HG03103 (cell line): ENCODE data around the gene PLA2G4F.

Experiments used
- ATAC-seq: cut with Tn5 transposase; IDR thresholded peaks from one replicate; pipeline ENCODE4 v1.9.1; 2021; ENCODE audit warnings: low read depth; ENCODE audit not compliant: unreplicated experiment

The PLA2G4F gene

GRCh38 chr15:42156243-42156922, at the start of gene PLA2G4F:
PLA2G4F (minus strand) TSS chr15:42156636; CDS start chr15:42156549, 87 bp downstream.
- no peak for ATAC-seq

- no peak for ATAC-seq
Observed at GRCh38 chr15:42203891-42204290, 47.5 kb upstream of the PLA2G4F start.

GRCh38 chr15:42202653-42203052, 46.2 kb upstream of the PLA2G4F start:
- ATAC-seq: no peak

- ATAC-seq: no peak
Observed at GRCh38 chr15:42201801-42202200, 45.4 kb upstream of the PLA2G4F start.

- no peak for ATAC-seq
Observed at GRCh38 chr15:42199126-42199525, 42.7 kb upstream of the PLA2G4F start.

GRCh38 chr15:42198516-42198915, 42.1 kb upstream of the PLA2G4F start:
- no peak for ATAC-seq

- ATAC-seq: no peak
Observed at GRCh38 chr15:42194513-42194912, 38.1 kb upstream of the PLA2G4F start.

GRCh38 chr15:42193383-42193782, 36.9 kb upstream of the PLA2G4F start:
- no peak for ATAC-seq

GRCh38 chr15:42191610-42192346, 35.3 kb upstream of the PLA2G4F start:
- ATAC-seq: no peak

GRCh38 chr15:42190370-42190769, 33.9 kb upstream of the PLA2G4F start:
- ATAC-seq: no peak

- no peak for ATAC-seq
Observed at GRCh38 chr15:42185801-42186200, 29.4 kb upstream of the PLA2G4F start.

- ATAC-seq: no peak
Observed at GRCh38 chr15:42184736-42185135, 28.3 kb upstream of the PLA2G4F start.

- ATAC-seq: no peak
Observed at GRCh38 chr15:42184296-42184695, 27.9 kb upstream of the PLA2G4F start.

- ATAC-seq: no peak
Observed at GRCh38 chr15:42182961-42183360, 26.5 kb upstream of the PLA2G4F start.

- ATAC-seq: no peak
Observed at GRCh38 chr15:42182328-42182886, 26.0 kb upstream of the PLA2G4F start.

- ATAC-seq: no peak
Observed at GRCh38 chr15:42178056-42178455, 21.6 kb upstream of the PLA2G4F start.

GRCh38 chr15:42175671-42176070, 19.2 kb upstream of the PLA2G4F start:
- ATAC-seq: no peak

- ATAC-seq: no peak
Observed at GRCh38 chr15:42172475-42172874, 16.0 kb upstream of the PLA2G4F start.

GRCh38 chr15:42171795-42172194, 15.4 kb upstream of the PLA2G4F start:
- no peak for ATAC-seq

- ATAC-seq: no peak
Observed at GRCh38 chr15:42171122-42171521, 14.7 kb upstream of the PLA2G4F start.

GRCh38 chr15:42166225-42166940, 9.9 kb upstream of the PLA2G4F start:
- no peak for ATAC-seq
